Stomach (tissue), 9 donors: ENCODE data around the gene CTDP1. TPM values are rescaled to one million over a fixed set of nuclear protein-coding genes. Genes with fewer than 3 reads are reported as not detected.

Experiments used
- DNase-seq, 2 donors: peaks; one replicate each; pipeline versions ENCODE4 v3.0.0 to v3.0.0-alpha.2; 2013 to 2019
- H3K27ac ChIP-seq, 5 donors: fragments of 200-600 bp in 4 of 5; sonication (generic) in 4 of 5; one replicate each; pipeline ENCODE4 v1.5.1; 2013 to 2019; ENCODE audit warnings: mild to moderate bottlenecking in 1 of 5, moderate library complexity in 1 of 5
- H3K27me3 ChIP-seq, 3 donors: fragments of 200-600 bp; sonication (generic); one replicate each; pipeline ENCODE4 v1.5.1; 2017 to 2019; ENCODE audit warnings: mixed run types in 1 of 3
- H3K36me3 ChIP-seq, 4 donors: fragments of 200-600 bp; sonication (generic); 1 replicate in 3 of 4; 2 replicates in 1 of 4; pipeline ENCODE4 v1.5.1; 2016 to 2019
- H3K4me1 ChIP-seq, 4 donors: fragments of 200-600 bp; sonication (generic); one replicate each; pipeline ENCODE4 v1.5.1; 2016 to 2019
- H3K4me3 ChIP-seq, 4 donors: fragments of 200-600 bp; sonication (generic) in 3 of 4; one replicate each; pipeline ENCODE4 v1.5.1; 2016 to 2019; ENCODE audit warnings: mild to moderate bottlenecking in 1 of 4
- H3K9me3 ChIP-seq, 4 donors: fragments of 200-600 bp; sonication (generic); one replicate each; pipeline ENCODE4 v1.5.1; 2016 to 2019
- EP300 ChIP-seq: sonication (generic); formaldehyde crosslinking; IDR thresholded peaks from one replicate; pipeline ENCODE4 v1.6.1; 2017; ENCODE audit warnings: antibody characterized with exemption
- POLR2A ChIP-seq, 4 donors: fragments of 450-650 bp; IDR thresholded peaks; one replicate each; pipeline ENCODE4 v1.6.1; 2016; ENCODE audit warnings: antibody characterized with exemption in 4 of 4, control low read depth in 2 of 4, mild to moderate bottlenecking in 1 of 4, moderate library complexity in 1 of 4
- POLR2AphosphoS5 ChIP-seq, 3 donors: sonication (generic); formaldehyde crosslinking; IDR thresholded peaks; one replicate each; pipeline ENCODE4 v1.6.1; 2016; ENCODE audit warnings: antibody characterized with exemption in 3 of 3
- WGBS, 5 donors: extraction: QIAGEN DNeasy Blood & Tissue Kit in 3 of 5; methylation state at CpG; one replicate each; pipeline versions ENCODE4 v1.1.5 to v1.1.7; 2013 to 2018; 5-methylcytosine and 5-hydroxymethylcytosine counted together
- intact Hi-C: fragments of 100-400 bp; cut with DNase I; formaldehyde crosslinking; loops from one replicate; pipeline ENCODE4 v1.15.1; 2023; ENCODE audit warnings: low total_unique reads
- polyA plus RNA-seq, 3 donors: library from polyadenylated mRNA; stranded (reverse); fragments of 200-250 nt; gene quantifications; one replicate each; pipeline ENCODE4 v1.2.3, GENCODE V29; 2013
- total RNA-seq, 5 donors: library from RNA; depleted of rRNA; stranded (reverse); fragments of >200 nt; gene quantifications; one replicate each; pipeline versions ENCODE4 v1.1.0 to v1.2.3, GENCODE V29; 2014 to 2016
- TF ChIP-seq, protein P1 (sequence below), 7 experiments: fragments of 450-650 bp in 4 of 7; fragments of 200-600 bp in 3 of 7; sonication (generic) in 3 of 7; IDR thresholded peaks; one replicate each; pipeline ENCODE4 v1.5.1; 2016 to 2019; ENCODE audit warnings: antibody characterized with exemption in 7 of 7, control low read depth in 2 of 7, mild to moderate bottlenecking in 1 of 7
- donor health status: healthy with polysubstance abuse.
- donor health status: Bipolar disorder and iron deficiency.
- donor health status: healthy.

Gene CTDP1
- total and polyA plus RNA-seq, 8 donors, result 7.6 to 50.7 (median 16.8) TPM

DNA sequence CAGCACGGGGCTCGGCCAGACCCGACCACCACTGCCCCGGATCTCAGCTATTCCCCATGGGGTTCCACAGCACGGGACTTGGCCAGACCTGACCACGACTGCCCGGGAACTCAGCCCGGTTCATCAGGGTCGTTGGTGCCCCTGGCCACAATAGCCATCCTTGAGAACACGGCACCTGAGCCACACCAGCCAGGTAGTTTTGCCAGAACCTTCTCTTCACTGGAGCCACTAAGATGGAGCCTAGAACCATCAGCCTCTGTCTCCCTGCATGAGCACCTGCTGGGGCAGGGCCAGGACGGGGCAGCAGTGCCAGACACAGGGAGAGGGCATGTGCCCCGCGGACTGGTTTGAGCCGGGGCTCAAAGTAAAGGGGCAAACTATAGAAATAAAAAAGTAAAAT, 106.7 kb downstream of the CTDP1 start:
- 77 to 91% (median 85%) methylated on average over 11 to 14 of the region's 14 CpGs for WGBS, 5 donors
- intact Hi-C loops, result no loop called here
- Histone ChIP-seq H3K4me1 (peaks cover 6 to 17% (median 11%) of the 10 kb centered on the region in 4 donors), H3K4me3 (no peak overlapping the region), H3K27me3 (peaks cover 16 to 96% (median 37%) of the 10 kb centered on the region in 3 donors), H3K36me3 (no peaks in the 10 kb centered on the region), H3K9me3 (peaks cover 0 to 6% (median 0%) of the 10 kb centered on the region in 4 donors), H3K27ac (no peak overlapping the region)
- TF ChIP-seq, protein P1, sequence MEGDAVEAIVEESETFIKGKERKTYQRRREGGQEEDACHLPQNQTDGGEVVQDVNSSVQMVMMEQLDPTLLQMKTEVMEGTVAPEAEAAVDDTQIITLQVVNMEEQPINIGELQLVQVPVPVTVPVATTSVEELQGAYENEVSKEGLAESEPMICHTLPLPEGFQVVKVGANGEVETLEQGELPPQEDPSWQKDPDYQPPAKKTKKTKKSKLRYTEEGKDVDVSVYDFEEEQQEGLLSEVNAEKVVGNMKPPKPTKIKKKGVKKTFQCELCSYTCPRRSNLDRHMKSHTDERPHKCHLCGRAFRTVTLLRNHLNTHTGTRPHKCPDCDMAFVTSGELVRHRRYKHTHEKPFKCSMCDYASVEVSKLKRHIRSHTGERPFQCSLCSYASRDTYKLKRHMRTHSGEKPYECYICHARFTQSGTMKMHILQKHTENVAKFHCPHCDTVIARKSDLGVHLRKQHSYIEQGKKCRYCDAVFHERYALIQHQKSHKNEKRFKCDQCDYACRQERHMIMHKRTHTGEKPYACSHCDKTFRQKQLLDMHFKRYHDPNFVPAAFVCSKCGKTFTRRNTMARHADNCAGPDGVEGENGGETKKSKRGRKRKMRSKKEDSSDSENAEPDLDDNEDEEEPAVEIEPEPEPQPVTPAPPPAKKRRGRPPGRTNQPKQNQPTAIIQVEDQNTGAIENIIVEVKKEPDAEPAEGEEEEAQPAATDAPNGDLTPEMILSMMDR (IDR thresholded peaks at IDR 0.05), result no peak
- TF ChIP-seq POLR2A (IDR thresholded peaks at IDR 0.05) (no peak), POLR2AphosphoS5 (IDR thresholded peaks at IDR 0.05) (no peak)
- DNase-seq, result no peak

DNA sequence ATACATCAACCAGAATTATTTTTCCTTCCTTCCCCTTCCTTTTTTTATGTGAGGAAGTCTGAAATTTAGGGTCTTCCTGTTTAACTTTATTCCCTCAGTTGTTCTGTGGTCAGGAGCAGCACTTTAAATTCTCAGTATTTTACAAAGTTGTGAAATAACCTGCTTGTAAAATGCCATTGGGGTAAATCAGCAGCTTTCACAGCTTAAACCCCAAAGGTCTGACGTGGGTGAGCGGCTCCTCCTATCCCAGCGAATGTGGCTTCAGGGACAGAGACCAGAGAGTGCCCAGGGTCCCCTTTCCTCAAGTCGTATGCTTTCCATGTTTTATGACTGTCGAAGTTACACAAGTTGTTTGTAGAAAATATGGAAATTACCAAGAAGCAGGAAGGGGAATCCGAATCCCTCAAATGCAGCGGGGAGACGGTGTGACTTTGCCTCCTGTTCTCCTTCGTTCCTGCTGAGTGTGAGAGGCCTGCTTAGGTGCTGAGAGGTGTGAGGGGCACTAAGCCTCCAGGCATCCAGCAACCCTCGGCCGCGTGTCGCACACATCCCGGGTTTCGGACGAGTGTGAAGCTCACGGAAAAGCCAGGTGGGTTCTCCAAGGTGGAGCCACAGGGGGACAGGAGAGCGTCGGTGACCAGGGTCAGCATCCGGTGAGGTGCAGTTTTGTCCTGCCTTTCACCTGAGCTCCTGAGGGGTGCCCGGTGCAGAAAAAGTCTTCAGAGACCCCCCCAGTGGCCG, 107.4 kb downstream of the CTDP1 start:
- H3K27me3 ChIP-seq, result peaks cover 16 to 93% (median 37%) of the 10 kb centered on the region in 3 donors
- 78 to 85% (median 80%) methylated on average over 22 of the region's 22 CpGs for WGBS, 5 donors
- no peaks in the 10 kb centered on the region for H3K36me3 ChIP-seq
- DNase-seq, result no peak
- H3K27ac ChIP-seq, result no peak overlapping the region
- peaks cover 0 to 6% (median 0%) of the 10 kb centered on the region in 4 donors for H3K9me3 ChIP-seq
- H3K4me3 ChIP-seq, result no peak overlapping the region
- H3K4me1 ChIP-seq, result peaks cover 6 to 20% (median 11%) of the 10 kb centered on the region in 4 donors
- TF ChIP-seq, protein P1 (IDR thresholded peaks at IDR 0.05), result no peak
- TF ChIP-seq POLR2AphosphoS5 (IDR thresholded peaks at IDR 0.05) (no peak), EP300 (no peak), POLR2A (IDR thresholded peaks at IDR 0.05) (no peak)
- intact Hi-C loops, result no loop called here

DNA sequence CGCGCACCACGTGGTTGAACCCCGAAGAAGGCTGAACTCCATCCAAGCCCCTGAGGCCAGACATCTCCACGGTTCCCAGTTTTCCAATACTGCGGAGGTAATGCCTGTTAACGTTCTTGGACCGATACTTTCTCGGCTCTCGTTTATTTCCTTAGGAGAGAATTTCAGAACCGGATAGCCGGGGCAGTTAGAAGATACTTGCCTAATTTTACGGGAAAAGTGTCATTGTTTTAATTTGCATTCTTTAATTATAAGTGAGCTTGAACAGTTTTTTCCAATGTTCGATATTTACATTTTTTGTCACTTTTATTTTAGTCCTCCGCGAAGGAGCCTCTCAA, 107.9 kb downstream of the CTDP1 start:
- peaks cover 16 to 93% (median 37%) of the 10 kb centered on the region in 3 donors for H3K27me3 ChIP-seq
- intact Hi-C loops, result no loop called here
- DNase-seq, result no peak
- TF ChIP-seq POLR2AphosphoS5 (IDR thresholded peaks at IDR 0.05) (no peak), POLR2A (IDR thresholded peaks at IDR 0.05) (no peak)
- TF ChIP-seq, protein P1 (IDR thresholded peaks at IDR 0.05), result no peak
- H3K36me3 ChIP-seq, result no peaks in the 10 kb centered on the region
- peak overlapping the region in 2 of 4 donors; percentile 22 to 36 for H3K4me3 ChIP-seq
- WGBS, 5 donors, result 82 to 90% (median 85%) methylated on average over 16 of the region's 16 CpGs
- peaks cover 6 to 25% (median 11%) of the 10 kb centered on the region in 4 donors for H3K4me1 ChIP-seq
- H3K27ac ChIP-seq, result no peak overlapping the region
- H3K9me3 ChIP-seq, result peaks cover 0 to 6% (median 0%) of the 10 kb centered on the region in 4 donors

DNA sequence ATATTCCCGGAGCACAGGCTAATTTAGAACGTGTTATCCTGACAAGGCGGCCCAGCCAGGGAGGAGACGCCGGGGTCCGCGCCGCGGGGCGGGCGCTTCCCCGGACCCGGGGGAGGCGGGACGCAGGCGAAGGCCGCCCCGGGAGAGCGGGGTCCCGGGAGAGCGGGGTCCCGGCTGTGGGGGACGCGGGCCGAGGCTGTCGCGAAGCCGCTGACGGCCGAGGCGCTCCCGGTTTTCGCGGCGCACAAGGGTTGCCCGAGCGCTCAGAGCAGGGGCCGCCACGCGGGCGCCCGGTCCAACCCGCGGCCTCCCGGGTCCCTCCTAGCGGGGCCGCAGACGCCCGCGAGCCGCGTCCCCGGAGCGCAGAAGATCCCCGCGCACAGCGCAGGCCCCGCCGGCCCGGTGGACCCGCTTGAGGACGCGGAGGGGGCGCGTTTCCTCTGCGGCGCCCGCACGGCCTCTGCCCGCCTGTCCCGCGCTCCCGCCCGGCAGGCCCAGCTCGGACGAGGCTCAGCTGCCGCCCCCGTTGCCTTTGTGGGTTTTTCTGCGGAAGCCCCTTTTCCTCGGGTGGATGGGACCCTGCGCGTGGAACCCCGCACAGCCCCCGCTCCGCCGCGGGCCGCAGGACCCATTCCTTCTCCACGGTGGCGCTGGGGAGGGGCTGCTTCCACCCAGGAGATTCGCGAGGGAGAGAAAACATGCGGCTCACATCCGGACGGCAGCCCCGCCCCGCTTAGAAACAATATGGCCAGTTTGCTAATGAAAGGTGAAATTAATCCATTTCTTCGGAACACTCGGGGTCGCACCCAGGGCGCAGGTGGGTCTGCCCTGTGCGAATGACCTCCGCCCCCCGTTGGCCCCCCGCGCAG, 108.5 kb downstream of the CTDP1 start:
- H3K4me3 ChIP-seq, result peak overlapping the region in 3 of 4 donors; percentile 10 to 36 (median 22)
- 7 to 12% (median 9%) methylated on average over 37 to 106 of the region's 106 CpGs for WGBS, 5 donors
- peaks cover 6 to 27% (median 11%) of the 10 kb centered on the region in 4 donors for H3K4me1 ChIP-seq
- no peaks in the 10 kb centered on the region for H3K36me3 ChIP-seq
- no peak overlapping the region for H3K27ac ChIP-seq
- no peak for TF ChIP-seq POLR2A (IDR thresholded peaks at IDR 0.05)
- no peak for TF ChIP-seq POLR2AphosphoS5 (IDR thresholded peaks at IDR 0.05)
- TF ChIP-seq, protein P1 (IDR thresholded peaks at IDR 0.05), result no peak
- no peak for TF ChIP-seq EP300
- DNase-seq, result peak in 1 of 2 donors; percentile 38
- H3K27me3 ChIP-seq, result peaks cover 16 to 91% (median 37%) of the 10 kb centered on the region in 3 donors
- intact Hi-C loops, result no loop called here
- H3K9me3 ChIP-seq, result peaks cover 0 to 6% (median 0%) of the 10 kb centered on the region in 4 donors
